GM23248 (cell line): ENCODE results near the gene GPNMB. TPM values are rescaled to one million over a fixed set of nuclear protein-coding genes. Genes with fewer than 3 reads are reported as not detected.

ENCODE experiments used
- DNase-seq: peaks from one replicate; pipeline ENCODE4 v3.0.0-alpha.2; 2015
- H2AFZ ChIP-seq: fragments of 200-600 bp; sonication (generic); 2 replicates; pipeline ENCODE4 v1.6.1; 2016; ENCODE audit warnings: antibody characterized with exemption
- H3F3A ChIP-seq: fragments of 200-600 bp; sonication (generic); 2 replicates; pipeline ENCODE4 v1.6.1; 2016; ENCODE audit warnings: mild to moderate bottlenecking, antibody characterized with exemption, mixed run types; ENCODE audit not compliant: insufficient read depth
- H3K27ac ChIP-seq: fragments of 200-600 bp; sonication (generic); 2 replicates; pipeline ENCODE4 v1.5.1; 2016; ENCODE audit warnings: mild to moderate bottlenecking
- H3K27me3 ChIP-seq: fragments of 200-600 bp; sonication (generic); replicated peaks from 2 replicates; pipeline ENCODE4 v1.6.1; 2016; ENCODE audit warnings: mild to moderate bottlenecking; ENCODE audit not compliant: insufficient read depth
- H3K36me3 ChIP-seq: fragments of 200-600 bp; sonication (generic); 2 replicates; pipeline ENCODE4 v1.6.1; 2016; ENCODE audit warnings: low read depth, mild to moderate bottlenecking
- H3K4me1 ChIP-seq: fragments of 200-600 bp; sonication (generic); 2 replicates; pipeline ENCODE4 v1.6.1; 2016; ENCODE audit warnings: mild to moderate bottlenecking; ENCODE audit not compliant: insufficient read depth
- H3K4me2 ChIP-seq: fragments of 200-600 bp; sonication (generic); one replicate; pipeline ENCODE4 v1.6.1; 2016; ENCODE audit warnings: mild to moderate bottlenecking; ENCODE audit not compliant: unreplicated experiment
- H3K4me3 ChIP-seq: fragments of 200-600 bp; sonication (generic); 2 replicates; pipeline ENCODE4 v1.5.1; 2016; ENCODE audit warnings: mild to moderate bottlenecking
- H3K79me2 ChIP-seq: fragments of 200-600 bp; sonication (generic); 2 replicates; pipeline ENCODE4 v1.6.1; 2016; ENCODE audit warnings: mild to moderate bottlenecking; ENCODE audit not compliant: insufficient read depth
- H3K9ac ChIP-seq: fragments of 200-600 bp; sonication (generic); 2 replicates; pipeline ENCODE4 v1.6.1; 2016; ENCODE audit warnings: mild to moderate bottlenecking
- H3K9me2 ChIP-seq: fragments of 200-600 bp; sonication (generic); 2 replicates; pipeline ENCODE4 v1.6.1; 2016; ENCODE audit warnings: mixed run types, mild to moderate bottlenecking, moderate library complexity; ENCODE audit not compliant: insufficient read depth
- H3K9me3 ChIP-seq: fragments of 200-600 bp; sonication (generic); one replicate; pipeline ENCODE4 v1.6.1; 2017; ENCODE audit warnings: low read depth
- H4K20me1 ChIP-seq: fragments of 200-600 bp; sonication (generic); 2 replicates; pipeline ENCODE4 v1.6.0; 2016; ENCODE audit not compliant: insufficient read depth
- EZH2 ChIP-seq: fragments of 200-600 bp; sonication (generic); IDR thresholded peaks from 2 replicates; pipeline ENCODE4 v1.6.1; 2018; ENCODE audit warnings: antibody characterized with exemption, mild to moderate bottlenecking; ENCODE audit not compliant: insufficient read depth, poor library complexity, severe bottlenecking
- EZH2phosphoT487 ChIP-seq: fragments of 200-600 bp; sonication (generic); IDR thresholded peaks from 2 replicates; pipeline ENCODE4 v1.6.1; 2018; ENCODE audit warnings: antibody characterized with exemption, moderate library complexity, mild to moderate bottlenecking, low read depth; ENCODE audit not compliant: insufficient read depth
- WGBS, 2 experiments: methylation state at CpG; one replicate each; pipeline ENCODE4 v1.1.6; 2015 to 2017; ENCODE audit warnings: low lambda C conversion rate in 2 of 2, low coverage in 1 of 2; ENCODE audit errors: missing lambda C conversion rate in 2 of 2; 5-methylcytosine and 5-hydroxymethylcytosine counted together
- in situ Hi-C: fragments of 300-500 bp; cut with MboI; formaldehyde crosslinking; loops from 2 replicates; pipeline ENCODE4 v1.15.0; 2020
- polyA plus RNA-seq: library from polyadenylated mRNA; unstranded; fragments of >200 nt; fragmentation: Nextera tagmentation; extraction: Ambion mirVana; gene quantifications from 2 replicates; pipeline ENCODE4 v1.2.1, GENCODE V29; 2016
- total RNA-seq: library from RNA; depleted of rRNA; stranded (reverse); fragments of >200 nt; shearing (Covaris generic); gene quantifications from 2 replicates; pipeline ENCODE4 v1.2.3, GENCODE V29; 2014

GPNMB gene
- total and polyA plus RNA-seq, 2 experiments from 2014 or later, result 38.2 to 43.2 TPM

DNA sequence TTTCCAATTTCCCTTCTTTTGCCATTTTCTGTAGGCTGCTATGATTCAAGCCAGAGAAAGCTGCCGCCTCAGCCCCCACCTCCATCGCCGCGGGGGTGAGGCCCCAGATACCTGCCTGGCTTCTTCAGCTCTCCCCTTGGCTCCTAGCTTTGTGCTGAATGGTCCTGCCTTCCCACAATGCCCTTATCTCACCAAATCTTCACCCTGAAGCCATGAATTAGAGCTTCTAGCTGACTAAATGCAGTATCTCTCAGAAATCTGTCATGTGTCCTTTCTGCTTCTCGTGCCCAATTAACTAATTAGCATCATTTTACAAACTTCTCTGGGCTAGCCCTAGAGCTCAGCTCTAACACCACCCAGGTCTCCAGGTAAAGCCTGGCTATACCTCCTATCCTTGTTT, 32.2 kb upstream of the GPNMB start:
- in situ Hi-C loops, result no loop called here
- no peaks in the 10 kb centered on the region for H3K9me3 ChIP-seq

GRCh38 chr7:23214938-23215337, 31.6 kb upstream of the GPNMB start:
- TF ChIP-seq EZH2phosphoT487, result no peak
- TF ChIP-seq EZH2, result no peak
- Histone ChIP-seq H4K20me1 (no peaks in the 10 kb centered on the region), H3F3A (no peaks in the 10 kb centered on the region), H3K9me3 (no peaks in the 10 kb centered on the region), H3K4me2 (no peak overlapping the region), H3K36me3 (no peaks in the 10 kb centered on the region), H3K27ac (no peak overlapping the region), H3K79me2 (no peaks in the 10 kb centered on the region), H3K9me2 (no peaks in the 10 kb centered on the region), H3K4me1 (no peaks in the 10 kb centered on the region), H2AFZ (no peak overlapping the region), H3K27me3 (no peaks in the 10 kb centered on the region), H3K4me3 (no peak overlapping the region), H3K9ac (no peak overlapping the region)
- DNase-seq, result no peak
- in situ Hi-C loops, result no loop called here
- WGBS, 2 experiments, result 77 to 88% methylated on average over 3 to 6 of the region's 6 CpGs

More for the DNA sequence above, 32.2 kb upstream of the GPNMB start:
- no peaks in the 10 kb centered on the region for H3K9me2 ChIP-seq
- H3K79me2 ChIP-seq, result no peaks in the 10 kb centered on the region
- no peaks in the 10 kb centered on the region for H3K4me1 ChIP-seq
- H3K27ac ChIP-seq, result no peak overlapping the region
- H3K36me3 ChIP-seq, result no peaks in the 10 kb centered on the region
- no peak for TF ChIP-seq EZH2phosphoT487
- no peak for TF ChIP-seq EZH2
- H3K9ac ChIP-seq, result no peak overlapping the region
- H3K4me3 ChIP-seq, result no peak overlapping the region
- H3K27me3 ChIP-seq, result no peaks in the 10 kb centered on the region
- 59 to 63% methylated on average over 5 of the region's 5 CpGs for WGBS, 2 experiments
- no peak overlapping the region for H3K4me2 ChIP-seq
- H4K20me1 ChIP-seq, result no peaks in the 10 kb centered on the region
- no peaks in the 10 kb centered on the region for H3F3A ChIP-seq
- H2AFZ ChIP-seq, result no peak overlapping the region
- no peak for DNase-seq

DNA sequence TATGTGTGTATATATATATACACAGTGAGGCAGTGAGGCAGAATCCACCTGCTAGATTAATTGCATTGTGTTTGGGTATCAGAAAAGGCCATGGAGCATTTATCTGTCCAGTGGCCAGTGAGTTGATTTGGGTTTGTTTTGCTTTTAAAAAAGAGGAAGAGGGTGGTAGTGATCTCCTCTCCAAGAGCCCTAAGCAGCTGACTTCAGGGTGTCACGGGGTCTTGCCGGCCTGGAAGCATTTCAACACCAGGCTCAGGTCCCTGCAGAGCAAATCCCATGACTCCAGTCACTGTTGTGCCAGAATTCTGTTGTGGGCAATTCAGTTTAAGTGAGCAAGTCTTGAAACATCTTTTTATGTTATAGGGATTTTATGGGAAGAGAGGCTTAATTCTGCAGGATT, 30.6 kb upstream of the GPNMB start:
- no peaks in the 10 kb centered on the region for H3K4me1 ChIP-seq
- no peaks in the 10 kb centered on the region for H3K79me2 ChIP-seq
- H4K20me1 ChIP-seq, result no peaks in the 10 kb centered on the region
- H3K27ac ChIP-seq, result no peak overlapping the region
- H2AFZ ChIP-seq, result no peak overlapping the region
- in situ Hi-C loops, result no loop called here
- H3K27me3 ChIP-seq, result no peaks in the 10 kb centered on the region
- no peak for DNase-seq
- H3K4me3 ChIP-seq, result no peak overlapping the region
- no peak for TF ChIP-seq EZH2phosphoT487
- no peak for TF ChIP-seq EZH2
- no peaks in the 10 kb centered on the region for H3F3A ChIP-seq
- no peaks in the 10 kb centered on the region for H3K9me3 ChIP-seq
- no peaks in the 10 kb centered on the region for H3K36me3 ChIP-seq
- no peak overlapping the region for H3K9ac ChIP-seq
- H3K4me2 ChIP-seq, result no peak overlapping the region
- no peaks in the 10 kb centered on the region for H3K9me2 ChIP-seq
- WGBS, 2 experiments, result 41 to 43% methylated on average over 2 of the region's 2 CpGs

- Histone ChIP-seq H3K4me3 (no peak overlapping the region), H3K36me3 (no peaks in the 10 kb centered on the region), H3K4me2 (no peak overlapping the region), H3K9me3 (no peaks in the 10 kb centered on the region), H3K27me3 (no peaks in the 10 kb centered on the region), H3F3A (no peaks in the 10 kb centered on the region), H2AFZ (no peak overlapping the region), H4K20me1 (no peaks in the 10 kb centered on the region), H3K9me2 (no peaks in the 10 kb centered on the region), H3K4me1 (no peaks in the 10 kb centered on the region), H3K9ac (no peak overlapping the region), H3K27ac (no peak overlapping the region), H3K79me2 (no peaks in the 10 kb centered on the region)
- no peak for DNase-seq
- in situ Hi-C loops, result no loop called here
- 33 to 37% methylated on average over 3 of the region's 3 CpGs for WGBS, 2 experiments
- TF ChIP-seq EZH2 (no peak), EZH2phosphoT487 (no peak)
These were observed 28.4 kb upstream of the GPNMB start for GRCh38 chr7:23218196-23218595.
